Muscle layer of colon (tissue), 2 donors: ENCODE data around the gene CCDC88C.

Source experiments
- H3K27ac ChIP-seq: one replicate; pipeline ENCODE4 v1.7.0; 2013; ENCODE audit warnings: low read depth, mild to moderate bottlenecking, low read length, moderate library complexity
- H3K27me3 ChIP-seq, 2 donors: one replicate each; pipeline ENCODE4 v1.7.0; 2013; ENCODE audit warnings: low read length in 2 of 2, mild to moderate bottlenecking in 2 of 2; ENCODE audit not compliant: insufficient read depth in 2 of 2, control insufficient read depth in 1 of 2
- H3K36me3 ChIP-seq: one replicate; pipeline ENCODE4 v1.7.0; 2013; ENCODE audit warnings: mild to moderate bottlenecking, low read length; ENCODE audit not compliant: insufficient read depth
- H3K4me1 ChIP-seq: one replicate; pipeline ENCODE4 v1.7.0; 2013; ENCODE audit warnings: mild to moderate bottlenecking, low read length; ENCODE audit not compliant: insufficient read depth
- H3K4me3 ChIP-seq, 2 donors: one replicate each; pipeline ENCODE4 v1.7.0; 2013; ENCODE audit warnings: low read length in 2 of 2, low read depth in 1 of 2, mild to moderate bottlenecking in 1 of 2, moderate library complexity in 1 of 2
- H3K9ac ChIP-seq: one replicate; pipeline ENCODE4 v1.7.0; 2013; ENCODE audit warnings: low read length
- H3K9me3 ChIP-seq: one replicate; pipeline ENCODE4 v1.7.0; 2013; ENCODE audit warnings: mild to moderate bottlenecking, low read length
- donor health status: abdominal sarcoma.
- donor health status: Adenocarcinoma of cecum.

The CCDC88C gene

DNA sequence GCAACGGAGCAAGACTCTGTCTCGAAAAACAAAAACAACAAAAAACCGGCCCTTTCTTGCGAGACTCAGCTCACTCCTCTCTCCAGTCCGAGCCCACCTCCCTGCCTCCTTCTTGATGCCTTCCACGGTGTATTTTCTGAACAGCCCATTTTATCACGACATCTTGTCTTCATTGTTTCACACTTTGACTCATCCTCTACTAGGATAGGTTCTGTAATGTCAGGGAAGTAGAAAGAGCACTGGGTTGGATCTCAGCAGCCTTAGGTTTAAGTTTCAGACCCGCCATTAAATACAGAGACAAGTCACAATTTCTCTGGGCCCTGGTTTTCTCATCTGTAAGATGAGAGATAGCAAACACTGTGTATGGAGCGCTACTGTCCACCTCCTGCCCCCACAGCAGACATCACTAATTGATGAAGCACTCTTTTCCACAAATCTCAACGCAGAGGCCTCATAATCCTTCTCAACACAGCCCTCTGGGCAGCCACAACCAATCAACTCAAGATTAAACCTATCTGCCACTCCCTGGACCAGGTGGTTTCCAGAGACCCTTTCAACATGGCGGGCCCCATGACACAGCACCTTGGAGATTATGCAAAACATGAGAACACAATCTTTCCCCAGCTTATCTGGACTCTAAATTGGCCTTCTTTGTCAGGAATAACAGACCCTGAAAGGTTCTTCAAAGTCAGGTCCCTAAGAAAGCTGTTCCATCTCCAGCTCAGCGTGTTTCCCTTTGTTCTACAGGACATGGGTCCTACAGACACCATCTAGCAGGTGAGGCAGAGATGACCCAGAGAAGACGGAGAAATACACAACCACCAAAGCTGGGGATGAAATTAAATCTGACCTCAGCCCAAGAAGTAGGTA is 35.6 kb downstream of the CCDC88C start:
- H3K9ac ChIP-seq, result no peak overlapping the region
- no peak overlapping the region for H3K4me3 ChIP-seq
- no peaks in the 10 kb centered on the region for H3K36me3 ChIP-seq
- H3K4me1 ChIP-seq, result peaks cover 15% of the 10 kb centered on the region
- no peaks in the 10 kb centered on the region for H3K27me3 ChIP-seq
- no peaks in the 10 kb centered on the region for H3K9me3 ChIP-seq
- H3K27ac ChIP-seq, result no peak overlapping the region

DNA sequence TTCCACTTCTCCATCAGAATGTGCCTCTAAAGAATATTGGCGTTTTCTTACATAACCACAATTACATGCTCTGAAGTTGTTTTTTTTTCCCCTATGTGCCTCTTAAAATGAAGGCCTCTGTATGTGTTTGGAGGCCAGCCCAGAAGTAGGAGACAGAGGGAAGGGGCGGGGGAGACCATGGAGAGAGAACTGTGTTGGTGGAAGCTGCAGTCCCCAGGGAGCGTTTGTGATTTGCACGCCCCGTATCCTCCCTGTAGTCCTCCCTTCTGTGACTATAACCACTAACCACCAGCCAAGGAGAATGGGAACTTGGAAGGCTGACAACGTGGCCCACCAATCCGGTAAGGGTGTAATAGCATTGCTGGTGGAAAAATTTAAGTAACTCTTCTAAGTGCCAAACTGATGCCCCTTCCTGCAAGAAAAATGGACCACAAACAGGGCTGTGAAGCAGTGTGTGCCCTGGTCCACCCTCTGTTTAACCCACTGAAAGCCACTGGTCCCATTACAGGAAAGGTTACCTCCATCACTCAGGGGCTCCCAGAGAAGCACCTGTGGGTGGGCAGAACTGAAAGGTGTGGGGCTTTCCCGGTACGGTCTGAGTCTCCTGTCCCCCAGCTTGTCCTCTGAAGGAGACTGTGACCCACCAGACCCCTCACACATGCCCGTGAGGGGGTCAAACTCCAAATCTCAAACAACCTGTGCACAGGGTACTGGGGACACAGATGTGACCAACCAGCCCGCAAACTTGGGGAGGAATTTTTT is 36.8 kb downstream of the CCDC88C start:
- H3K4me3 ChIP-seq, result no peak overlapping the region
- no peaks in the 10 kb centered on the region for H3K36me3 ChIP-seq
- peaks cover 15% of the 10 kb centered on the region for H3K4me1 ChIP-seq
- H3K9ac ChIP-seq, result no peak overlapping the region
- H3K27ac ChIP-seq, result no peak overlapping the region
- H3K27me3 ChIP-seq, result no peaks in the 10 kb centered on the region
- H3K9me3 ChIP-seq, result no peaks in the 10 kb centered on the region

DNA sequence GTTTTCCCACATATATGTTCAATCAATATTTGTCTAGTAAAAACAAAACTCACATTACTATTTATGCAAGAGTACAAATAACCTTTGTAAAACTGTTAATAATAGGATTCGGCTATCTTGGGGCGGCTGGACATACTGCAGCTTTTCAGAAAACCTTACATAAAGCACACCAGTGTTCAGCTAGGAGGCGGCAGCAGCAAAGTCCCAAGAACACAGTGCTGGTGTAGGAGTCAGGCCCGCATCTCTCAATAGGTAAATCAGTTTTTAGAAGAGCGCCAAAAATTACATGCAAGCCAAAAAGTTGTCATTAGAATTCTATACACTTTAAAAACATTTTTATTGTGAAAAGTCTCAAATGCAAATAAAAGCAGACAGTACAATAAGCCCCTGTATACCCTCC is 37.5 kb downstream of the CCDC88C start:
- Histone ChIP-seq H3K9ac (no peak overlapping the region), H3K4me3 (no peak overlapping the region), H3K4me1 (peaks cover 15% of the 10 kb centered on the region), H3K27me3 (no peaks in the 10 kb centered on the region), H3K9me3 (no peaks in the 10 kb centered on the region), H3K27ac (no peak overlapping the region), H3K36me3 (no peaks in the 10 kb centered on the region)

DNA sequence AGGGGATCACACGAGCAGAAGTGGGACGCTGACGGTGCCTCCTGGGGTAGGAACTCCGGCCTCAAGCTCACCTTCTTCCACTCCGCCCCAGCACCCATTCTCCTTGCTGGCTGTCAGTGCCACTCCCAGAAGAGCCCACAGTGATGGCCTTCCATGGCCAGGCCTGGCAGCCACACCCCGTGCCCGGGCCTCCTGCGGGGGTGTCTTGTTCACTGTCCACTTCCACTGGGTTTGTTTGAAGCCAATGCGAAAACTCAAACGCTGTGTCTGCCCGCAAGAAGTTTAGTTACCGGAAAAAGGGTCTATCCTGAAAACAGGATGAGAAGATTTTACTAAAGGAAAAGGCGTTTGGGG is 38.1 kb downstream of the CCDC88C start:
- H3K4me3 ChIP-seq, result no peak overlapping the region
- H3K27me3 ChIP-seq, result no peaks in the 10 kb centered on the region
- no peak overlapping the region for H3K27ac ChIP-seq
- no peaks in the 10 kb centered on the region for H3K9me3 ChIP-seq
- peaks cover 15% of the 10 kb centered on the region for H3K4me1 ChIP-seq
- H3K9ac ChIP-seq, result no peak overlapping the region
- no peaks in the 10 kb centered on the region for H3K36me3 ChIP-seq

DNA sequence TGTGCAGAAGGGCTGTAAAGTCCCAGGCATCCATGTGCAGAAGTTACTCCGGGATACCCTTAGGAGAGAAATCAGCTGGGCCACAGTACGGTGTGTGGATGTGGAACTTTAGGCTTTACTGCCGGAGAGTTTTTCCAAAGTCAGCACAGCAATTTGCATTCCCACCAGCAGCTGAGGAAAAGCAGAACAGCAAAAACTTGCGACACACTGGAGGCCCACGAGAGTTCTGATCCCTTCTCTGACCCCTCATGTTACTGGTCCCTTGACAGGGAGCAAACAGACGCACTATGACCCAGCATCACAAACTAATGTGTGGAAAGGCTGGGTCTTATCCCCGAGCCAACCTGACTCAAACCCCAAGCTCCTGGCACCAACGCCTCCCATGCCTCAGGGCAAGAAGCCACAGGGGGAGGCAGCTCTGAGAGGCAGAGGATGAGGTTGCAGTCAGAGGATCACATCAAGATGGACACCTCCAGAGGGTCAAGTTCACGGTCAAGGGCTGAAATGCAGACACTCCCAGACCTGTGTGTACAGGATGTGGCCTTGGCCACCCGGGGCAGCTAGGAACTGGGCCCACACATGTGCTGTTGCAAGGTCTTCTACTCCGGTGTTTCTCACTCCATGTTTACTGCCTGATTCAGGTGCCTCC is 38.6 kb downstream of the CCDC88C start:
- H3K4me3 ChIP-seq, result no peak overlapping the region
- no peak overlapping the region for H3K27ac ChIP-seq
- H3K36me3 ChIP-seq, result no peaks in the 10 kb centered on the region
- H3K9ac ChIP-seq, result no peak overlapping the region
- H3K27me3 ChIP-seq, result no peaks in the 10 kb centered on the region
- peaks cover 15% of the 10 kb centered on the region for H3K4me1 ChIP-seq
- H3K9me3 ChIP-seq, result no peaks in the 10 kb centered on the region

DNA sequence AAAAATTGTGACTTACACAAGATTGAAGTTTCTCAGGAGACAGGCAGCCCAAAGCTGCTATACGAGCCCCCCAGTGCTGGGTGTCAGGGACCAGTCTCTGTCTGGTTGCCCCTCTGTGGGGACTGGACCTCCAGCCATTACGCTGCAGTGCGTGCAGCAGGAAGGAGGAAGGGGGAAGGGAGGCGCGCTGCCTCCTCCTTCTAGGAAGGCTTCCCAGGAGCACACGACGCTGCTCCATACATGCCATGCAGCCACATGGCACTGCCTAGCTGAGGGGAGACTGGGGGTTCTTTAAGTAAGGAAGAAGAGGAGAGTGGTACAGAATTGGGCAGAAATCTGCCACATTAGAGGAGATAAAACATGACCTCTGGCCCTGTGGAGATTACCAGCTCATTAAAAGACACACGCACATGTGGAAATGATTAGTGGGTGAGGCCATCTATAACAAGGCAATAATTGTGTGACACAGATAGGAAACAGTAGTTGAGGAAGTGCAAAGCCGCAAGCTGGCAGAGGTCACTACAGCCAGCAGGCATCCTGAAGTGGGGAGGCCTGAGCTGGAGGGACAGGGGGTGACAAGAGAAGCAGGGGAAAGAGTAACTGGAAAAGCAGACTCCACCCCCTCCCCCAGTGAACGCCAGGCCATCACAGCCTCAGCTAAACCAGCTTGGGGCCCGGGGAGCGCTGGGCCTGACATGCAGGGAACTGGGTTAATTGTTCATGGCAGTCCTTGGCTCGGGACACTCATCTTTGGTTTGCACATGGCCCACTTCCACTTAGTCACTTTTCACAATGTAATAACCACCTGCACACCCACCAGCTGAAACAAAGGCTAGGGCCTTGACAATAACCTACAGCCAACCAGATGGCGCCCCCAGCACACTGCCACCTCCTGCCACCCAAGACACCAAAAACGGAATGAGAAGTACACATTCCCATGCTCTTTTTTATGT is 39.6 kb downstream of the CCDC88C start:
- Histone ChIP-seq H3K4me3 (no peak overlapping the region), H3K27me3 (no peaks in the 10 kb centered on the region), H3K36me3 (no peaks in the 10 kb centered on the region), H3K4me1 (peaks cover 15% of the 10 kb centered on the region), H3K9me3 (no peaks in the 10 kb centered on the region), H3K27ac (no peak overlapping the region), H3K9ac (no peak overlapping the region)

DNA sequence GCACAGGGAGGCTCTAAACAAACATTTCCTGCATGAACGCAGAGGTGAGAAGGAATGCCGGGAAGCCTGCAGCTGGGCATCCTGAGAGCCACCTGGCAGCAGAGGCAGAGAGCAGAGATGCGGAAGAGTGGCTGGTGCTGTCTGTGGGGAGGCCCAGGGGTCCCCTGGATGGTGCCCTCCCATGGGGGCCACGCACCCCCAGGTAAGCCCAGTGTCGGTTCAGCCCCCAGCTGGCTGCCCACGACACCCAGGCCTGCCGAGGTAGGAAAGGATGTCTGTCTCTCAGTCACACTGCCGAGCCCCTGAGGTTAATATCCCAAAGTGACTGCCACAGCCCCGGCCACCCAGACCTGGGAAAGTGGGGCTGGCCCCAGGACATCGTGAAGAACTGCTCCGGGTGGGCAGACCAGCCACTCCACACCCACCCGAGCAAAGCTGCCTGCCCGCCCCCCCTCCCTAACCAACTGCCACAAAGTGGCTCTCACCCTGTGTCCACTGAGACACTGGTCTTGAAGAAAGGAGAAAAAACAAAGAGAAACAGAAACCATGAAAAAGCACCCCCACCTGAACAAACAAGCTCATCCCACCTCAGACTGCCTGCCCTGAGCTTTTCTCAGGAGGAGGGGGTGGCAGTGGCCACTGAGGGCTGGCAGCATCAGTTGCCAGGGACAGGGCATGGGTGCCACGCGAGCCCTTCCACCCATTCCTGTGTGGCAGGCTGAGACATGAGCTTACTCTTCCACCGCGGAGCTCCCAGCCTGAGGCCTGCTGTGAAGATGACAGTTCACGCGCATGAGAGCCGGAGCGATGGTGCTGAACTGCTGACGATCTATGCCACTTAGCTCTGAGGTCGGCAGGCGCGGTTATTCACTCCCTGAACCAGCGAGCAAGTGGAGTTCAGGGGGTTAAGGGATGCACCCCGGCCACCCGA is 40.8 kb downstream of the CCDC88C start:
- H3K36me3 ChIP-seq, result no peaks in the 10 kb centered on the region
- H3K4me1 ChIP-seq, result peaks cover 15% of the 10 kb centered on the region
- no peak overlapping the region for H3K27ac ChIP-seq
- H3K9me3 ChIP-seq, result no peaks in the 10 kb centered on the region
- no peaks in the 10 kb centered on the region for H3K27me3 ChIP-seq
- no peak overlapping the region for H3K9ac ChIP-seq
- no peak overlapping the region for H3K4me3 ChIP-seq

DNA sequence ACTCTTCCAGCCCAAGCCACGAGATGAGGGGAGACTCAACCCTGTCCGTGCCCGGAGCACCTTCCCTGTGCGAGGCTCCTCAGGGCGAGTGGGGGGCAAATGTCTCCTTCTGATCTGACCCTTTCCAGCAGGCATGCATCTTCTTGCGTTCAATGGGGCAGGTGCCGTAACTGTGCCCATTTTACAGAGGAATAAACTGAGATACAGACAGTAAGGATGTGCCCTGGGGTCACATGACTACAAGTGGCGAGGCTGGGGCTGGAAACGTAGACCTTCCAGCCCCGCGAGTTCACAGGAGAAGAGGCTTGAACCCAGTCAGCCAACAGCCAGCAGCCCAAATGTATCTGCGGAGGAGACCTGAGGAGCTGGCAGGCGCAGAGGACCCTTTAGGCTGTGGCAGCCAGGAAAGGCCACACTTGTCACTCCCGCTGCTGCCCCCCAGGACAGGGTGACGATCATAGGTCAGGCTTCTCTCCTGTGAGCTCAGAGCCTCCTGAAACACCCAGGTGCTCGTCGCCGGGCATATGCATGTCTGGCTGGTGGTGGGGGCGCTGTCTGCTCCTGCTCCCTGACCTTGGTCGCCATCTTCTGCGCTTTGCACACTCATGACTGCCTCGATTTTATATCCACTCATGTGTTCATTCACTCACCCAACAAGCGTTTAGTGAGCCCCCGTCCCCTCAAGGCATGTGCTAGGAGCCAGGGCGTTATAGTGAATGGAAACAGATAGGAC is 41.7 kb downstream of the CCDC88C start:
- H3K4me3 ChIP-seq, result no peak overlapping the region
- no peaks in the 10 kb centered on the region for H3K9me3 ChIP-seq
- H3K27ac ChIP-seq, result no peak overlapping the region
- no peaks in the 10 kb centered on the region for H3K27me3 ChIP-seq
- no peak overlapping the region for H3K9ac ChIP-seq
- peaks cover 15% of the 10 kb centered on the region for H3K4me1 ChIP-seq
- no peaks in the 10 kb centered on the region for H3K36me3 ChIP-seq

DNA sequence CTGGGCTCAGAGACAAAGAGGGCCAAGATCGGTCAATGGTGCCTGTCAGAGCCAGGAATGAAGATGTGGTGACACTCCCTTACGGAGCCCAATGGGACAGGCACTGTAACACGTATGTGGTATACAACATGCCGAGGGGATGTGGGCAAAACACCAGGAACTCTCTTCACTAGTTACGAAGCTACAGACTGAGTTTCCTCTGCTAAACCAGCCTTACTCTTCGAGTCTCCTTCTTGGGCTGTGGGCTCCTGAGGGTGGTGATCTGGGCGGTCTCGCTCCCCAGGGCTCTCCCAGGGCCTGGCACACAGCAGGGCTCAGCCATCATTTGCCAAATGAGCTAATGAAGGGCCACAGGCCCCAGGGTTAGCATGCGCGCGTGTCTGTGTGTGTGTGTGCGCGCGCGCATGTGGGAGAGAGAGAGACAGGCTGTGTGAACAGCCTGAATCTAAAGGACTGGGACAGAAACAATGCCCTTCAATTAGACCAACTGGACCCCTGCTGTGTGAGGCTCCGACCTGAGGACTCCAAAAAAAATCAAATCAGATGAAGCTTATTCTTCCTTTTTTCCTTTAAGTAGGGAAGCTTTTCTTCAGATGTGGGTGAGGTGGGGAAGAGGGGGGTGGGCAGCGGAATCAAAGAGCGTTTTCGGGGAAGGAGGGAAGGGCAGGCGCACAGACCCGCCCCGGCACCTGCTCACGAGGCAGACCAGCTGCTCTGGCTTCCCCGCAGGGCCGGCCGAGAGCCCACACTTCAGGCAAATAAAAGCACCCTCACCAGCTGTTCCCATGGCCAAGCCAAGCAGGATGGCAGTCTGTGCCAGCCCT is 42.5 kb downstream of the CCDC88C start:
- Histone ChIP-seq H3K27me3 (no peaks in the 10 kb centered on the region), H3K36me3 (no peaks in the 10 kb centered on the region), H3K4me3 (no peak overlapping the region), H3K9ac (no peak overlapping the region), H3K4me1 (peaks cover 15% of the 10 kb centered on the region), H3K27ac (no peak overlapping the region), H3K9me3 (no peaks in the 10 kb centered on the region)
